Astrocyte of the cerebellum (primary cell): ENCODE results near the gene DIPK2B.

Experiments used
- DNase-seq: peaks from one replicate; pipeline ENCODE4 v3.0.0-alpha.2; 2011; ENCODE audit warnings: low read depth
- H3K4me3 ChIP-seq: 2 replicates; pipeline ENCODE4 v1.5.1; 2011; ENCODE audit warnings: mild to moderate bottlenecking, low read depth, low read length, moderate library complexity
- CTCF ChIP-seq: IDR thresholded peaks from 2 replicates; pipeline ENCODE4 v1.5.1; 2012; ENCODE audit warnings: low read length, low read depth, moderate library complexity, mild to moderate bottlenecking; ENCODE audit errors: missing control alignments
- in situ Hi-C: cut with HindIII; loops from 2 replicates; pipeline ENCODE4 v1.10.0; 2017; ENCODE audit warnings: low sequenced_read_pairs

DIPK2B gene

GRCh38 chrX:45154033-45154360, 46.7 kb downstream of the DIPK2B start:
- in situ Hi-C loops = no loop called here
- TF ChIP-seq CTCF = no peak
- H3K4me3 ChIP-seq = no peak overlapping the region
- no peak for DNase-seq
